K562 (cell line): ENCODE results near the gene CCDC93. TPM values are rescaled to one million over a fixed set of nuclear protein-coding genes. Genes with fewer than 3 reads are reported as not detected.

ENCODE experiments used
- ATAC-seq: fragments of 200-7000 bp; cut with Tn5 transposase; 3 replicates; pipeline ENCODE4 v1.9.1; 2020; ENCODE audit warnings: moderate library complexity
- BruUV-seq: library from RNA; stranded (reverse); fragments of 400-500 nt; replicated peaks from 2 replicates; lab custom pipeline; 2021; lab: Mats Ljungman, UMichigan
- CTCF ChIA-PET: fragments of 300-600 bp; formaldehyde crosslinking; extraction: SDS; loops from one replicate; lab custom pipeline; 2021; ENCODE audit warnings: low intra/inter-chr PET ratio; lab: Yijun Ruan, JAX
- POLR2A ChIA-PET: fragments of 300-600, 350-650 bp; sonication (Branson Sonifier 250); formaldehyde crosslinking; extraction: SDS; loops from one replicate; lab custom pipeline; 2021; ENCODE audit warnings: antibody characterized with exemption, inconsistent platforms; lab: Yijun Ruan, JAX
- DNase-seq, 4 experiments: peaks; one replicate each; pipeline versions ENCODE4 v3.0.0 to v3.0.0-alpha.2; 2011 to 2018; ENCODE audit warnings: low spot score in 3 of 4, mixed read lengths in 3 of 4; ENCODE audit errors: extremely low read depth in 1 of 4
- FAIRE-seq: peaks from 2 replicates; lab custom pipeline; 2011; peaks lifted over from hg19 to GRCh38; lab: Jason Lieb, UNC
- H2AFZ ChIP-seq: 2 replicates; pipeline ENCODE4 v1.6.0; 2011; ENCODE audit warnings: low read depth, low read length, control low read depth, inconsistent platforms
- H3K27ac ChIP-seq: fragments of 200-600 bp; 3 replicates; pipeline ENCODE4 v1.8.0; 2011; ENCODE audit warnings: low read depth, mild to moderate bottlenecking, control low read depth, inconsistent platforms, low read length, moderate library complexity, mixed read lengths; ENCODE audit errors: extremely low read depth
- H3K27me3 ChIP-seq, 2 experiments: fragments of 300-600 bp in 1 of 2; 2 replicates in 1 of 2; 3 replicates in 1 of 2; pipeline versions ENCODE4 v1.6.0 to v1.8.0; 2011; ENCODE audit warnings: inconsistent platforms in 2 of 2, low read length in 2 of 2, mild to moderate bottlenecking in 1 of 2, mixed read lengths in 1 of 2, moderate library complexity in 1 of 2; ENCODE audit not compliant: control insufficient read depth in 2 of 2, insufficient read depth in 2 of 2
- H3K36me3 ChIP-seq: fragments of 300-600 bp; 3 replicates; pipeline ENCODE4 v1.8.0; 2011; ENCODE audit warnings: mild to moderate bottlenecking, low read length, inconsistent platforms; ENCODE audit not compliant: control insufficient read depth, insufficient read depth
- H3K4me1 ChIP-seq, 2 experiments: fragments of 200-600 bp in 1 of 2; replicated peaks in 1 of 2; 2 replicates in 1 of 2; 3 replicates in 1 of 2; pipeline versions ENCODE4 v1.5.1 to v1.8.0; 2011; ENCODE audit warnings: inconsistent platforms in 2 of 2, low read length in 2 of 2, mild to moderate bottlenecking in 1 of 2, mixed read lengths in 1 of 2, moderate library complexity in 1 of 2; ENCODE audit not compliant: control insufficient read depth in 2 of 2, insufficient read depth in 2 of 2
- H3K4me2 ChIP-seq: 2 replicates; pipeline ENCODE4 v1.6.1; 2011; ENCODE audit warnings: low read length, control low read depth, inconsistent platforms, mixed read lengths; ENCODE audit not compliant: insufficient read depth
- H3K4me3 ChIP-seq: fragments of 200-600 bp; sonication (generic), shearing (Covaris generic); 2 replicates; pipeline ENCODE4 v1.5.1; 2016; ENCODE audit warnings: control low read depth, inconsistent platforms
- H3K79me2 ChIP-seq: fragments of 200-600 bp; 3 replicates; pipeline ENCODE4 v1.8.0; 2011; ENCODE audit warnings: low read length, inconsistent platforms; ENCODE audit not compliant: control insufficient read depth, insufficient read depth
- H3K9ac ChIP-seq, 2 experiments: 2 replicates each; pipeline versions ENCODE4 v1.6.0 to v1.6.1; 2011; ENCODE audit warnings: low read depth in 2 of 2, low read length in 2 of 2, control low read depth in 1 of 2, inconsistent platforms in 1 of 2, mild to moderate bottlenecking in 1 of 2, mixed read lengths in 1 of 2; ENCODE audit not compliant: insufficient read depth in 1 of 2
- H3K9me1 ChIP-seq: one replicate; pipeline ENCODE4 v1.6.0; 2011; ENCODE audit warnings: inconsistent platforms, mild to moderate bottlenecking, low read length, moderate library complexity; ENCODE audit not compliant: control insufficient read depth, insufficient read depth
- H3K9me3 ChIP-seq: replicated peaks from 2 replicates; pipeline ENCODE4 v1.5.1; 2011; ENCODE audit warnings: low read depth, low read length, inconsistent platforms; ENCODE audit not compliant: control insufficient read depth, insufficient read depth
- H4K20me1 ChIP-seq: replicated peaks from 2 replicates; pipeline ENCODE4 v1.6.1; 2011; ENCODE audit warnings: low read length, inconsistent platforms, mixed read lengths; ENCODE audit not compliant: control insufficient read depth, insufficient read depth
- JUND ChIP-seq, 2 experiments: IDR thresholded peaks; 2 replicates in 1 of 2; 3 replicates in 1 of 2; pipeline ENCODE4 v1.6.1; 2011; ENCODE audit warnings: borderline replicate concordance in 2 of 2, low read depth in 2 of 2, low read length in 2 of 2, improper control_type of control experiment in 1 of 2, missing biosample characterization in 1 of 2, missing genetic modification characterization in 1 of 2, missing genetic modification reagents in 1 of 2
- KAT2B ChIP-seq: IDR thresholded peaks from one replicate; pipeline ENCODE4 v1.6.1; 2012; ENCODE audit warnings: low read depth, mild to moderate bottlenecking, control low read depth, inconsistent platforms, low read length, moderate library complexity
- NCOR1 ChIP-seq: fragments of 450-650 bp; IDR thresholded peaks from 2 replicates; pipeline ENCODE4 v1.6.1; 2016; ENCODE audit warnings: mild to moderate bottlenecking, moderate library complexity
- NFIC ChIP-seq: fragments of 450-650 bp; IDR thresholded peaks from 2 replicates; pipeline ENCODE4 v1.6.1; 2017; ENCODE audit warnings: mild to moderate bottlenecking, inconsistent platforms
- ZNF766 ChIP-seq: fragments of 200-800 bp; sonication (Bioruptor generic); conservative IDR thresholded peaks from 2 replicates; pipeline ENCODE4 v1.6.1; 2016; ENCODE audit warnings: missing genetic modification characterization, missing compliant biosample characterization
- WGBS: fragments of 100-300 bp; shearing (Covaris generic); methylation state at CpG from one replicate; pipeline ENCODE4 v1.1.6; 2016; ENCODE audit warnings: low coverage, mixed read lengths; ENCODE audit not compliant: insufficient coverage; ENCODE audit errors: missing lambda C conversion rate; 5-methylcytosine and 5-hydroxymethylcytosine counted together
- in situ Hi-C: fragments of 300-500 bp; cut with MboI; formaldehyde crosslinking; loops from 4 replicates; pipeline ENCODE4 v1.15.0; 2018; ENCODE audit warnings: inconsistent platforms, mixed read lengths
- intact Hi-C: fragments of 100-400 bp; cut with micrococcal nuclease; formaldehyde crosslinking; loops from 2 replicates; pipeline ENCODE4 v1.14.2; 2022
- polyA plus RNA-seq, 8 experiments: library from polyadenylated mRNA; depleted of rRNA in 4 of 8; stranded (reverse) in 5 of 8; unstranded in 3 of 8; fragments of >200 nt; fragmentation: Nextera tagmentation in 2 of 8; fragmentation: Illumina TruSeq in 1 of 8; extraction: Ambion mirVana in 2 of 8; extraction: Trizol in 1 of 8; gene quantifications; 2 replicates each; pipeline versions ENCODE4 v1.2.1 to v1.2.3, GENCODE V29; 2011 to 2014; ENCODE audit warnings: inconsistent platforms in 1 of 8, missing spikeins in 1 of 8
- total RNA-seq, 7 experiments: library from RNA; depleted of rRNA in 6 of 7; stranded (reverse); fragments of >200 nt in 6 of 7; fragmentation: Illumina TruSeq in 2 of 7; extraction: Trizol in 2 of 7; gene quantifications; 2 replicates each; pipeline versions ENCODE4 v1.2.1 to v1.2.3, GENCODE V29; 2011 to 2021; ENCODE audit warnings: low replicate concordance in 1 of 7

The CCDC93 gene
- total and polyA plus RNA-seq, 9 of the 15 experiments (the other 6 are each of a cell fraction or from before 2014, with no cell fraction given) = 3.3 to 19.3 (median 12.4) TPM

- TF ChIP-seq KAT2B (no peak), NCOR1 (no peak)
Observed at GRCh38 chr2:118049816-118050140, 35.9 kb upstream of the CCDC93 start (continued).

GRCh38 chr2:118049140-118049815, 35.4 kb upstream of the CCDC93 start:
- CTCF ChIA-PET = no interaction called here
- Histone ChIP-seq H3K4me2 (no peak overlapping the region), H3K27ac (no peak overlapping the region)

More at GRCh38 chr2:118049140-118049815, 35.4 kb upstream of the CCDC93 start:
- FAIRE-seq (no peak), ATAC-seq (no peak), DNase-seq (no peak)
- Histone ChIP-seq H3K27me3 (peaks cover 0 to 7% of the 10 kb centered on the region in 2 experiments; a peak in 1 of 5 replicates), H3K4me1 (no peaks in the 10 kb centered on the region), H3K9me1 (no peaks in the 10 kb centered on the region), H3K79me2 (no peaks in the 10 kb centered on the region), H2AFZ (no peak overlapping the region), H4K20me1 (no peaks in the 10 kb centered on the region), H3K36me3 (no peaks in the 10 kb centered on the region), H3K4me3 (no peak overlapping the region), H3K9me3 (no peaks in the 10 kb centered on the region), H3K9ac (no peak overlapping the region)
- 0% methylated on average over 3 of the region's 3 CpGs for WGBS
- POLR2A ChIA-PET = no interaction called here
- BruUV-seq = no TSS peak
- in situ Hi-C loops = no loop called here
- intact Hi-C loops = loop anchor here (5.0 kb wide), 1 partner anchor 153 kb away; no protein-coding TSS in a partner anchor
- TF ChIP-seq ZNF766 (CRISPR knock-in tag) = no peak
- peak; percentile 58; the same call in 1 of the 2 replicates for TF ChIP-seq NFIC
- no peak for TF ChIP-seq JUND (IDR thresholded peaks at IDR 0.05; ENCODE audit: borderline replicate concordance, low read depth, low read length)
- no peak for TF ChIP-seq JUND (tag; IDR thresholded peaks at IDR 0.05; ENCODE audit: borderline replicate concordance, low read depth, low read length)
